Muscle layer of duodenum (tissue), 2 donors: Measurements from ENCODE around the gene ADAMTS17.

Source experiments
- H3K27ac ChIP-seq: one replicate; pipeline ENCODE4 v1.7.0; 2013; ENCODE audit warnings: mild to moderate bottlenecking, low read length
- H3K27me3 ChIP-seq: one replicate; pipeline ENCODE4 v1.7.0; 2013; ENCODE audit warnings: low read depth, mild to moderate bottlenecking, control low read depth, low read length
- H3K36me3 ChIP-seq, 2 donors: one replicate each; pipeline ENCODE4 v1.7.0; 2013; ENCODE audit warnings: low read length in 2 of 2, control low read depth in 1 of 2, mild to moderate bottlenecking in 1 of 2; ENCODE audit not compliant: insufficient read depth in 2 of 2, control insufficient read depth in 1 of 2
- H3K4me1 ChIP-seq, 2 donors: one replicate each; pipeline ENCODE4 v1.7.0; 2013; ENCODE audit warnings: low read length in 2 of 2, mild to moderate bottlenecking in 2 of 2, control low read depth in 1 of 2, moderate library complexity in 1 of 2; ENCODE audit not compliant: insufficient read depth in 2 of 2, control insufficient read depth in 1 of 2
- H3K4me3 ChIP-seq, 2 donors: one replicate each; pipeline ENCODE4 v1.7.0; 2013; ENCODE audit warnings: low read length in 2 of 2, low read depth in 1 of 2, mild to moderate bottlenecking in 1 of 2
- H3K9me3 ChIP-seq, 2 donors: one replicate each; pipeline ENCODE4 v1.7.0; 2013; ENCODE audit warnings: low read length in 2 of 2, control low read depth in 1 of 2, mild to moderate bottlenecking in 1 of 2; ENCODE audit not compliant: control insufficient read depth in 1 of 2
- donor health status: healthy.

Gene ADAMTS17

DNA sequence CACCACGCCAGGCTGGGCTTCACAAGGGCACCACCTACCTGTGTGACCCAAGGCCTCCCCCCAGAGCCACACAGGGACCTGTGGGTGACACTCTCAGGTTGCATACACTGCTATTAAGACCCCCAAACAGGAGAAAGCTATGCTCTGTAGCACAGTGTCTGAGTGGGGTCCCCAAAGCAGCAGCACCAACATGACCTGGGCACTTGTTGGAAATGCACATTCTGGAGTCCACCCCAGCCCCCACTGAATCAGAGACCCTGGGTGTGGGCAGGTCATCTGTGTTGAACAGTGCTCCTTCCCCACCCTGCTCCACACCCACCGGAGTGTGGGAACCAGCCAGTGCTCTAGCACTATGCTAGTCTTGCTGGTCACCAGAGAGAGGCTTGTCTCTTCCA lies 76.1 kb downstream of the ADAMTS17 start:
- Histone ChIP-seq H3K27me3 (no peaks in the 10 kb centered on the region), H3K36me3 (no peaks in the 10 kb centered on the region), H3K9me3 (no peaks in the 10 kb centered on the region), H3K4me3 (no peak overlapping the region), H3K27ac (no peak overlapping the region), H3K4me1 (no peaks in the 10 kb centered on the region)

DNA sequence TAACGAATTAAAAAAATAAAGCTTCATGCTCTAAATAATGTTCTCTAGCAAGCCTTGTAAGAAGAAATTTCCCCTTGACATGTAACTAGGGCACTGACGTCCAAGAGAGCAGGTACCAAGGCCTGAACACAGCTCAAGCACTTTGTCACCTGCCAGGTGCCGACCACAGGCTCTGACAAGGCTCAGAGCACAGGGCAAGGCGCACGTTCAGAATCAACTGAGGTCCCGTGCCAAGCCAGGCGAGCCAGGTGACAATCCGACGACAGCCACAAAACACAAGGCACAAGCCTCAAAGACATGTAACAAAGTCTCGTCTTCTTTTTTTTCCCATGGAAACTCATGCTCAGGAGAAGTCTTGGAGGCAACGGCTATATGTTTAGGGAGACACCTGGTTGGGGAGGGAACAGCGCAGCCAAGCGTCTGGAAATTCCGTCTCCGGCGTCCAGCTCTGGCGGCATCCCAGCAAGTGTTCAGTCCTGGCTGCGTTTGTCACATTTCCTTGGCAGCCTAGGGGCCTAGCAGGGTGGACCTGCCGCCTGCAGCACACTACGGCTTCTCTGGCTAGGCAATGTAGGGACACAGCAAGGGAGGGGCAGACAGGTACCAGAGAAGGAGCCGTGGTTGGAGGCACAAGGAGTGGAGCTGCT lies 76.7 kb downstream of the ADAMTS17 start:
- H3K9me3 ChIP-seq = no peaks in the 10 kb centered on the region
- H3K4me1 ChIP-seq = no peaks in the 10 kb centered on the region
- H3K4me3 ChIP-seq = no peak overlapping the region
- H3K36me3 ChIP-seq = no peaks in the 10 kb centered on the region
- H3K27ac ChIP-seq = no peak overlapping the region
- H3K27me3 ChIP-seq = no peaks in the 10 kb centered on the region

DNA sequence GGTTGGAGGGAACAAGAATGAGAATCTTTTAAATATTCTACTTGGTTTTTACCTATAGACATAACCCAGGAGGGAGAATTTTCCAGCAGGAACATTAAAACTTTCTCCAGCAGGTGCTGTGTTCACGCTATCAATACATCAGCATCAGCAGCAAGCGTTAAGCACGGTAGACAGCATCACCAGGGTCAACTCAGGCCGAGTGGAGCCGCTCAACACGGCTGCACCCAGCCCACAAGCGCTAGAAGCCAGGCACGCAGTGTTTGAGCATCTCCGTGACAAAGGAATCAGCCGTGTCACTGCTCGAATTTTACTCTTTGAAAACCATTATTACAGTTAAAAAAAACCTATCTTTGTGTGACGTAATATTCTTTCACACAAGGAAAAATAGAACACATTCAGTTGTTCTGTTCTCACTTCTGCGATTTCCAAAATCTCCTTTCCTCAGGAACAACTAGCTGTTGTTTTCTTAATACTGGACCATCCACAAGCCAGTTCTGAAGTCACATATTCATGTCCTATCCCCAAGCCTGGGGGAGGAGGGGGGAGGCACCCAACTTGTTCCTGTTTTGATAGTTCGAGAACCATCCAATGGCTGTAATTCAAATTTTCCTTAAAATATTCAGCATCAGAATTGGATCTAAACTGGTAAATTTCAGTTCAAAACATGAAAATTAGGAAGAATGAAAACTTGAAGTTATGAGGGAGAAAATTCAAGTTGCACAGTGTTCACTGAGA lies 77.9 kb downstream of the ADAMTS17 start:
- Histone ChIP-seq H3K36me3 (no peaks in the 10 kb centered on the region), H3K9me3 (no peaks in the 10 kb centered on the region), H3K27ac (no peak overlapping the region), H3K4me1 (no peaks in the 10 kb centered on the region), H3K4me3 (no peak overlapping the region), H3K27me3 (no peaks in the 10 kb centered on the region)

DNA sequence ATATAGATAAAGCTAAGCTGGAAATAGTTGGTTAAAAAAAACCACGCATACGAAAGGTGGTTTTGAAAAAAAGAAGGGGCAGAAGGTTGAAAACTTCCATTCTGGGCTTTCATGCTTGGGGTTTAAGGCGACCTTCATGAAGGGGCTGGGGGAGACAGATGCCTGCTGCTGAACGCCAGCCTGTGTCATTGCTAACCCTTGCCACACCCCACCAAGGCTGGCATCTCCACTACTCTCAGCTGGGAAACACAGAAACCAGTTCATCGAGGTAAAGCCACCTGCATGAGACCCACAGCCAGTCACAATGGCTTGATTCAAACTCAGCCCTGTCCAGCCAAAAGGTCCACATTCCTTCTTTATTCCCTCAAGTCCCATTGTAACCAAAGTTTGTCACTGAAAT lies 78.7 kb downstream of the ADAMTS17 start:
- no peaks in the 10 kb centered on the region for H3K4me1 ChIP-seq
- H3K36me3 ChIP-seq = no peaks in the 10 kb centered on the region
- H3K27me3 ChIP-seq = no peaks in the 10 kb centered on the region
- H3K4me3 ChIP-seq = no peak overlapping the region
- H3K9me3 ChIP-seq = no peaks in the 10 kb centered on the region
- H3K27ac ChIP-seq = no peak overlapping the region

DNA sequence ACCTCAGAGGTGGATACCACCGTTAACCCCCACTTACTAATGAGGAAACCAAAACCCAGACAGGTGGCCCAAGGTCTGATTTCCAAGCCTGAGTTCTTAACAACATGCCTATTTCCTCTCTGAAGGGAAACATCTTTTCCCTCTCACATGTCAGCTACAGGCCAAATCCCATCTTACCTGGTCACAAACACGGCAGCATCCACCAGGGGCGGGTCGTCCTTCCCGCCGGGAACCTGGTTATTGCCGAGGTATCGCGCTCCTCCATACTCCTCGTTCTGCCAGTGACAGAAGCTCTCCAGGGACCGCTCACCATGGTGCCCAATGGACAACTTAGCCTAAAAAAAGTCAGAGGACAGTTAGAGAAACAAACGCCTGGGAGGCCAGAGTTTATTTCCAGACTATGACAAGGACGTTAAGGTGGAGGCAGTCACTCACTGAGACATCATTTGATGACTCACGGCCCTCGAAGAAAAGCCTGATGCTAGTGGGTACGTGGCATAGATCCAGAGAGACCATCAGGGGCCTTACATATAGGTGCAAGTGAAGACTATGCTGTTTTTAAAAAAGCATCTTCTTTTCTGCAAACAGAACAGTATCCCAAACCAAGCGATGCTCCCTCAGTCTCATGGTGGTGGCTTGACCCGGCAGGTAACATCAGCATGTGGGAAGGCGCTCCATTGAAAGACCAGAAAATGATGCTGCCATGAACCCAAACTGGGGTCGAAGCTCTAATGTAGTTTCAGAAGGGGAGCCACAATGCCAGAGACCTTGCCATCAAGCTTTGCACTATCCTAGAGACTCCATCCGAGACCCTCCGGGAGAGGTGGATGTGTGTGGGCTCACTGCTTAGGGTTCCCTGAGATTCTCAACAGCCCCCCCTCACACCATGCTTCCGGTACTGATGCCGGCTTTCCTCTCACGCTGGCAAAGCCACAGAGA lies 80.2 kb downstream of the ADAMTS17 start:
- H3K4me3 ChIP-seq = no peak overlapping the region
- H3K27ac ChIP-seq = no peak overlapping the region
- no peaks in the 10 kb centered on the region for H3K27me3 ChIP-seq
- H3K36me3 ChIP-seq = no peaks in the 10 kb centered on the region
- H3K9me3 ChIP-seq = no peaks in the 10 kb centered on the region
- H3K4me1 ChIP-seq = no peaks in the 10 kb centered on the region

DNA sequence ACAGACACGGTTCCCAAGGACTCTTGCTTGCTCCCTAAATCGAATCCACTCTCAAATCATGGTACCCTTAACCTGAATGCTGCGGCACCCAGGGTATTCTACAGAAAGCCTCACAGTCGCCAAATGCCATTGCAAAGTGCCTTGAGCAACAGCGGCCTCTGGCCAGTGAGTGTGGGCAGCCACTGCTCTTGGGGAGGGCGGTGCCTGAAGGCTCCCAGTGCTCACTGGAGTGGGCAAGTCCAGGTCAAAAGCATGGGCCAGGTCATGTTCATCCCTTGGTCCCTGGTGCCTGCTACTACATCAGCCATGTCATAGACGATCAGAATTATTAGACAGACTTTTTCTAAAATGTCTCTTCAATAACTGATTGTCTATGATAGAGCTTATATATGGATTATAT lies 82.5 kb downstream of the ADAMTS17 start:
- Histone ChIP-seq H3K36me3 (no peaks in the 10 kb centered on the region), H3K4me1 (no peaks in the 10 kb centered on the region), H3K27me3 (no peaks in the 10 kb centered on the region), H3K4me3 (no peak overlapping the region), H3K27ac (no peak overlapping the region), H3K9me3 (no peaks in the 10 kb centered on the region)

DNA sequence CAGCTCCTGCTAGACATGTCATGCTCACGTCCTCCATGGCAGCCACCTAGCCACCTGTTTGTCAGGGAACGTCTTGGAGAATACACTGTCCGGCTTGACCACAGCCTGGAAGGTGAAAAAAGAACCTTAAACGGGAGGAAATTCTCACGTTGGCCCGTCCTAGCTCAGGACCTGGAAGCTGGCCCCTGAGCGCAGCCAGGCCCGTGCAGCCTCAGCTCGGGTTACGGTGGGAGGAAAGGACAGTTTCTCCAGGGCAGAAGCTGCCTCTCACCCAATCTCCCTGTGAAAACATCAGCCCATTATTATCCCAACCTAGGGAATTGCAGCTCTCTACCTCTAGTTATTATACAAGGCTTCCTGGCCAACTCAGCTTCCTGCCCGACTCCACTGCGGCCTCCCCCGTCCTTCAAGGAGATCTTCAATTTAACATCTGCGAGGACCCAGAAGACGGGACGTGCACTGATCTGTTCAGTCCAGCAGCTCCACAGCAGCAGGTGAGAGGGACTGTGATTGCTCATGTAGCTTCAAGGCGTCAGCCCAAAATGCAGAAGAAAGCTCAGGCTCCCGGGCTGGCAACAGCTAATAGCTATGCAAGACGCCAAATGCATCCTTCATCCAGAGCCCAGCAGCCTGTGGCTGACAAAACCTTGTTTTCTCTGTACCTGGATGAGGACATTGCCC lies 84.7 kb downstream of the ADAMTS17 start:
- Histone ChIP-seq H3K4me1 (no peaks in the 10 kb centered on the region), H3K36me3 (no peaks in the 10 kb centered on the region), H3K27me3 (no peaks in the 10 kb centered on the region), H3K4me3 (no peak overlapping the region), H3K27ac (no peak overlapping the region), H3K9me3 (no peaks in the 10 kb centered on the region)

DNA sequence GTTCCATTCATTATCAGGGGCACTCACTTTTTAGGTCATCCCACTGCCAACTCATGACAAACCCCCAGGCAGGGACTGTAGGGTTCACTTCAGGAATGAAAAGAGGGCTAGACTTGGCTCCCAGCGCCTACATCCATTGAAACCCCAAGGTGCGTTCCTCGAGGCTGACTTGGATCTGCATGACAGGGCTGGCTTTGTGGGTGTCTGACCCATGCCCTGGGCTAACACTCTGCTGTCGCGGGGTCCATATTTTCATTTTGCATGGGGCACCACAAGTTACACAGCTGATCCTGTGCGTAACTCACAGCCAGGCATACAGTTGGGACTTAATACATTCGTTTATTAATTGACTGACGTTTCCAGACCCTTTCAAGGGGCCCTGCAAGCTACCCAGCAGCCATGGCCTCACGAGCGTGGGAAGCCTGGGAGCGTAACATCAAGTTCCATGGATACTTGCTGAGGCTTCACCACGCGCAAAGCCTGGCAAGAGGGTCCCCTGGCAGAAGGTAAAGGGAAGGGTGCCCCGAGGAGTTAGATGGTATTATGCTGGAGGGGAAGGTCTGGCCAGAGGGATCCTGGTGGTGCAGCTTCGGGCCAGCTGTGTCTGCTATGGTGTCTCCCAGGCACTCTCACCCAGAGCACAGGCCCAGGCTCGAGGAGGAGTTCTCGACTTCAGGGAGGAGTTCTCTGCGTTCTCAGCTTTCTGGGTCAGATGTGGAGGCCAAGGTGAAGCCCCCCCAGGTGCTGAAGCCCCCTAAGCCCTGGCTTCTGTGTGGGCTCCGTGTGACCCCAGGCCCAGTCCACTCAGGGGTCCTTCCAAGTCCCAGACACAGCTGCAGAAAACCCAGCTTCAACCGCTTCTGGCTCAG lies 85.4 kb downstream of the ADAMTS17 start:
- Histone ChIP-seq H3K27ac (no peak overlapping the region), H3K27me3 (no peaks in the 10 kb centered on the region), H3K36me3 (no peaks in the 10 kb centered on the region), H3K4me1 (no peaks in the 10 kb centered on the region), H3K9me3 (no peaks in the 10 kb centered on the region), H3K4me3 (no peak overlapping the region)

DNA sequence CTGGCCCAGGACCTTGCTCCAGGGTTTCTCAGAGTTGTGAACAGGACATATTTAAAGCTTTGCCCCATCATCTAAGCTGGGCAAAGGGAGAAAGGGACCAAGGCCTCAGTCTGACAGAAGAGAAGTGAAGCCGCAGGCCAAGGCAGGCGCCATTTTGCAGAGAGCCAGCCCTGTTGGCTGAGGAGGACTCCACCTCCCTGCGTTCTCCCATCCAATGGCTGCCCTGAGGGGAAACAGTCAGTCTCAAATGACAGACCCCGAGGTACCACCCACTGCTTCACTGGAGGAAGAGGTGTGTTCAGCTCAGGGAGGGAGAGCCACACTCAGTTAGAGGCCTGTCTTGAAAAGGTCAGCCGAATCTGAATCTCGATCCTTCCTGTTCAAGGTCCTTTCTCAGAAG lies 86.1 kb downstream of the ADAMTS17 start:
- Histone ChIP-seq H3K27ac (no peak overlapping the region), H3K4me1 (no peaks in the 10 kb centered on the region), H3K27me3 (no peaks in the 10 kb centered on the region), H3K9me3 (no peaks in the 10 kb centered on the region), H3K36me3 (no peaks in the 10 kb centered on the region), H3K4me3 (no peak overlapping the region)

DNA sequence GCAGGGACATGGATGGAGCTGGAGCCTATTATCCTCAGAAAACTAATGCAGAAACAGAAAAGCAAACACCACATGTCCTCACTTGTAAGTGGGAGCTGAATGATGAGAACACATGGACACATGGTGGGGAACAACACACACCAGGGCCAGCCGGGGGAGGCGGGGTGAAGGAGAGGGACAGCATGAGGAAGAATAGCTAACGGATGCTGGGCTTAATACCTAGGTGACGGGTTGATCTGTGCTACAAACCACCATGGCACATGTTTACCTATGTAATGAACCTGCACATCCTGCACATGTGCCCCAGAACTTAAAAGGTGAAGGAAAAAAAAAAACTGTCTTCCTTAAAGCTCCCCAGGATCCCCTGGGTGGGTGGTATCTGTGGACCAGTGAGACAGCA lies 87.1 kb downstream of the ADAMTS17 start:
- H3K9me3 ChIP-seq = no peaks in the 10 kb centered on the region
- H3K36me3 ChIP-seq = no peaks in the 10 kb centered on the region
- H3K4me3 ChIP-seq = no peak overlapping the region
- no peaks in the 10 kb centered on the region for H3K4me1 ChIP-seq
- H3K27ac ChIP-seq = no peak overlapping the region
- H3K27me3 ChIP-seq = no peaks in the 10 kb centered on the region
